ENCODE results near the gene WLS.

Gene WLS

DNA sequence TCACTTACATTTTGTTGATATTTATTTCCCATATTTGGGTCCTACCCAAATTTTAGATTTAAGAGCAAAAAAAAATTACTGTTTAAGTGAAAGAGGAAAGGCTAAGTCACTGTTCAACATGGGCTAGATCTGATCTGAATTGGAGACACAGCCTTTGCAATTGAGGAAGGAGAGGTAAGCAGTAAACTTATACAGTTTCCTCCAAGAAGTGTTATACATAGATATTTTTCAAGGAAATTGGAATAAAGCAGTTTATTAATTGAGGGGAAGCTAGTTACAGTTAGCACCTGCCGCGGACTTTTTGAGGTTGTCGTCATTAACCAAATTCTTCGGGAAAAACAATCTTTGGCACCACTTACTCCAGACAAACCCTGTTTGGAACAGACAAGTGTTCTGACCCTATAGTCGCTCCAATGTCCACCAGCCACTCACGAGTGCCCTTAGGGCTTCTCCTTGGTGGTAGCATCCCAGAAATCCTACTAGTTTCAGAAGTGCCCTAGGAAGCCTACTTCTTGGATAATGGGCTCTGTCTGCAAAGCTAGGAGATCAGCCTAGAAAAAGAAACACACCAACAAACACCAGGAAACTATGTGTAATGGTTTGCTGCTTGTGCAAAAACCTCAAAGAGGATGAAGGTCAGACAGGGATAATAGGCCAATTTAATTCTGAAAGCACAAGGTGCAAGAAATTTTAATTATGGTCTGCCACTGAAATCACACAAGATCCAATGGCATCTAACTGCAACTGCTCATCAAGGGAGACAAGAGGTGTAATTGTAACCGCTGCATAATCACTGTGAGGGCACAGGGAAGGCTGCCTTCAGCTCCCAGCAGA lies 2.5 kb downstream of the WLS start:
- H3K4me3 ChIP-seq (ENCODE audit: low read depth, low read length) = no peak overlapping the region

DNA sequence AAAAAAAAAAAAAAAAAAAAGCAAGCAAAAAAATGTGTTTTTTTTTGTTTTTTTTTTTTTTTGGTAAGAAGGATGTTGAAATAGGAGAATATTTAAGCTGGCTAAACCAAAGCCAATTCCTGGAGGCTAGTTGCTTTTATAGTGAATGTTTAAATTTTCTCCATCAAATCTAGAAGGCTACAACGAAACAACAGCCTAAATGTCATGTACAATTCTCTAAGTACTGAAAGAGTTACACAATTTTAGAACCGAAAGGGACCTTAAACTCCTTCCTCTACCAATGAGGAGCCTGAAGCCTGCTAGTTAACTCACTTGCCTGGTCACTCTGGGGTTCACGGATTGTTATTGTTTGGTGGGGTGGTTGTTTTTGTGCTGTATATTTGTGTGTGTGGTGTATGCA lies 3.5 kb downstream of the WLS start:
- no peak overlapping the region for H3K4me3 ChIP-seq (ENCODE audit: low read depth, low read length)

DNA sequence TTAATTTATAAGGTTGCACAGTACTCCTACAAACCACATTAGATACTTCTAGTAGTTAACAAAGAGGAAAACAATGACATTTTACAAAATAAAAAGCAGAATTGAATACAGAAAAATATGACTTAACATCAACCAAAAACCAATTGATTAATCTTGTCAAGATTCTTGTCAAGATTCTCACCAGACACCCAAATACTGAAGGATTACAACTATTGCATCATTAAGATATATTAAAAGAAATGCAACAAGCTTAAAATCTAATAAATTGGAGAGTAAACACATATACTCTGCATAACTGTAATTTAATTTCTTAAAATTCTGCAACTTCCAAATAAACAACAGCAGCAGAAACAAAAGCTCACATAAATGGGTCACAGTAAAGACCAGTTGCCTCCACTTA lies 4.7 kb downstream of the WLS start:
- no peak overlapping the region for H3K4me3 ChIP-seq (ENCODE audit: low read depth, low read length)

DNA sequence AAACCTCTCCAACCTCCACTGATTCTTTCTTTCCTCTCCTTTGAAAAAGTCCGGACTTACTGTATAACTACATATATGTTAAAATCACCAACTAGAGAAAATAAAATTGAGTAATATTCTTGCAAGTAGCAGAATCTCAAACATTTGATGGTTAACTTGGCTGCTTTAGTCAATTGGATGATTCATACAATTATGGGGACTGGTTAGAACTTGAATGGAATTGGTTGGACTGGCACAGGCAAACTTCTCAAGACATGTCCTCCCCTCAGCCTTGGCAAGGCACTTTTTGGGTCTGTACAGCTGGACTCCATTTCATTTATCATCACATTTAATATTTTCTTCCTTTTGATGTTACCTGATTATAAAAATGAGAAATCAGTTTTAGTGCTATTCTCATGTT lies 6.5 kb downstream of the WLS start:
- no peak overlapping the region for H3K4me3 ChIP-seq (ENCODE audit: low read depth, low read length)

DNA sequence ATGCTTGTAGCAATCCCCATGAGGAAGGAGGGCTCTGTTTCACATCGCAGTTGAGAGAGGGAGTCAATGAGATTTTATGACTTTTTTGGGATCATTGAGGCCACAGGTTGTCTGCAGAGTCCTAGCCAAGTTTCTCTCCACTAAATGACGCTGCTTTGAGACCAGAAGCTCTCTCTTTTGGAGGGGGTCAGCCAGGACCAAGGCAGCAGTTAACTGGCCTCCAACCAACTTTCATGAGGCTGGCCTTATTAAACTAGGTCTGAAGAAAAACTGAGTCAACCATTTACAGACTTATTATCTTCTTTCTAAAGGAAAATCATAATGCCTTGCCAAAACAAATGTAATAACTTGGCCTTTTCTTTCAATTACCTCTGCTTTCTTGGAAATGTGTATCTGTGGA lies 8.6 kb downstream of the WLS start:
- no peak overlapping the region for H3K4me3 ChIP-seq (ENCODE audit: low read depth, low read length)

DNA sequence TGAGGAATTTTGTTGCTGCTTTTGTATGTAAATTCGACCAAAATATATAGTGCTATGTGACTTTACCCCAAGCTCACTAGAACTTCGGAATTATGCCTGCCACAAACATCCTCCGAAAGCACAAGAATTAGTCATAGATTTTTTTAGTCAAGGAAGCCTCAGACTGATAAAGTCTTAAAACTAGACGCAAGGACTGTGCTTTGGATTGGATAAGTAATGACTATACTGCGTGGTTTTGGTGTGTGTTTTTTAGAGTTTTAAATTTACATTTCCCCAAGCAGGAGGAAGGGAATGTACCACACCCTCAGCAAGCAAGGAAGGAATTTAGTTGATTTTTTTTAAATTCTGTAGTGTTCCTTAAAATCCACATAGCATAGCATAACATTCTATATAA lies 10.3 kb downstream of the WLS start:
- H3K4me3 ChIP-seq (ENCODE audit: low read depth, low read length) = no peak overlapping the region

DNA sequence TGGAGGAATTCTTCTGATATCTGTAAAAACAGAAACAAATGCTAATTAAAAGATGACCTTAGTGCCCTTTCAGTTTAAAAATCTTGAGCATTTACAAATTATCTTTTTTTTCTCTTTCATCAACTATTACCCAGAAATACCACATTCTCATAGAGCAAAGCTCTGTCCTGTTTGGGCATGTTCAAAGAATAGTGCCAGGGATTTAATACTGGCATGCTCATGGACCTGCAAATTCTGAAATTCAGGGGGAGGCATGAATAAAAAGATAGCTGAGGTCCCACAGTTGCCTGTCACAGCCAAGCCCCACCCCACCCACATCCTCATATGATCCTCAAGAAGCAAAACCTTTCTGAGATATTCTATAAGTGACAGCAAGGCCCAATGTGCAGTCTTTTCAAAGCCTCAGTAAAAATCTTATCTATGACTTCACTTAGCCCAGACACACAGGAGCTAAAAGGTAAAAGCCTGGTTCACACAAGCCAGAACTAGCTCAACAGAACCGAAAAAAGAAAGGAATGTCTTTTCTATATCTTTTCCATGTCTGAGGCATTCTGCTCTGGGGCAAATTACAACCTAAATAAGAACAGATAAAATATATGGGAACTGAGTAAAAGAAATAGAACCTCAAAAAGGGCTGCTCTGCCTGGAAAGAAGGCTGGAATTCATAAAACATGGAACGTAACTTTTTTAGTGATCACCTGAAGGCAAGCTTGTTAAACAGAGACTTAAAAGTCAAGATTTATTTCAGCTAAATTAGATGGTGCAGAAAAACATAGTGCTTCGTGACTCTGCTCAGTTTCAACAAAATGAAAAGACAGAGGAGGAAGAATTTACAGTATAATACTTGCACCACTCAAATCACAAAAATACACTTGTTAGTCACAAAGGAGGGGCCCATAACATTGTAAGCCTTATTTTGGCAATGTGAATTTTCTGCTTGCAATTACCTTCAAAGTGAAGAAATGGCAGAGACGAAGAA lies 11.0 kb downstream of the WLS start:
- H3K4me3 ChIP-seq (ENCODE audit: low read depth, low read length) = no peak overlapping the region

DNA sequence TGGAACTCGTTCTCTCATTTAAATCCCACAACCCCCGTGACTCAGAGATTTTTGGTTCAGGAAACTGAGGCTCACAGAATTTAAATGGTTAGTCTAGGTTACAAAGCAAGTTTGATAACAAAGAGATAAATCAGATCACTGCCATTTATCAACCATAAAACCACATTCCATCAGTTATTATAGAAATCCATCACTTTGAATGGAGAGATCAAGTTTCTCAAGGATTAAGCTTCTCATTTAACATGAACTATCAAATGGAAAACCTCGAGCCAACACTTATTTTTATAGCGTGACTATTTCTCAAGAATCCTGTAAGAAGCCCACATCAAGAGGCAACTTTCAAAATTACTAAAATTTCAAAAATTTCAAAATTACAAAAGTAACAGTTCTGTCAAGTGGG lies 11.9 kb downstream of the WLS start:
- H3K4me3 ChIP-seq (ENCODE audit: low read depth, low read length) = no peak overlapping the region

DNA sequence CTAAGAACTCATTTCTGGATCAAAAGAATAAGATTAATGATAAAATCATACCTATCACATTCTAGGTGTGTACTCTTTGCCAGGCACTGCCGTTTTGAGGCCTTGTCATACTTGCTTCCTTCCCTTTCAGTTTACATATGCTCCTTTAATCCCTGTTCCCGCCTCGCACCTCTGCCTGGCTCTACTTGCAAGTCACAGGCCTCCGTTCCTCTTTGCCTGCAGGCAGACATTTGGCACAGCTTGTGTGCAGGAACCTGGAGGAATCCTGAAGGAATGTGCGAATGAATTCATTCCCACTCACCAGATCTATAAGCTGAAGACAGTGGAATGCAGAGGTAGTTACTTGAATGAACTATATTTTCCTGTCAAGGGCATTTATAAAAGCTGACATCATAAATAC lies 13.8 kb downstream of the WLS start:
- no peak overlapping the region for H3K4me3 ChIP-seq (ENCODE audit: low read depth, low read length)

DNA sequence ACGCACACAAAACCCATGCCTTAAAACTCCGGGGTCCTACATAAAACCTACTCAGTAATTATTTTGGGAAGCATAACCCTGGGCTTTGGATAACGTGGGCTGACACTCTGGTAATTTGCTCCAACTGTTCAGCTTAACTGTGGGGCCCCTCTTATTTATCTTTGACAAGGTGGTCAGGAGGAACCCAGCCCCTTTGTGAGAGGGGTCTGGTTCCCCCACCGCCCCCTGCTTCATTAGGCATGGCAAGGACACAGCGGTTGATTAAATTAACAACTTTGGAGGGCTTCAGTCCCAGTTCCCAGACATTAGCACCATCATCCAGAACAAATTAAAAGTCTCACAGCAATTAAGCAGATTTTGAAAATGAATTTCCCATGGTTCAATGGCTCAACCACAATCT lies 14.7 kb downstream of the WLS start:
- no peak overlapping the region for H3K4me3 ChIP-seq (ENCODE audit: low read depth, low read length)

DNA sequence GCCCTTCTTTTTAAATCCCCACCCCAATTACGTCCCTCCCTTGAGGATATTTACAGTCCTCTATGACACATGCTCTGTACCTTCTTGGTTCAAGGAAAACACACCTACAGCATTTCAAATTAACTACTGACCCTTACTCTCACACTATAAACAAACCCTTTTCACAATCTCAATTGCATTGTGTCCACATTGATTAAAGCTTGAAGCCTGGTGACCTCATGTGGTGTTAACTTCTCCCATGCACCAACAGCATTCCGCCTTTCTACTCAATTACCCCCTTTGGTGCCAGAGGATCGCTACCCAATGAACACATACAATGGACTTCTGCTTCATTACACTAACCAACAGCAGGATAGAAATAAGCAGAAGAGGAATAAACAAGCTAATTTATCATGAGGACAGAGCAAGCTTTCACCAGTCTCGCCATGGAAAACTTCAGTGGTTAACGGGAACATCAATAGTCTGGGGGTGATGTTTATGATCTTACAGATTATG lies 15.2 kb downstream of the WLS start:
- H3K4me3 ChIP-seq (ENCODE audit: low read depth, low read length) = no peak overlapping the region

DNA sequence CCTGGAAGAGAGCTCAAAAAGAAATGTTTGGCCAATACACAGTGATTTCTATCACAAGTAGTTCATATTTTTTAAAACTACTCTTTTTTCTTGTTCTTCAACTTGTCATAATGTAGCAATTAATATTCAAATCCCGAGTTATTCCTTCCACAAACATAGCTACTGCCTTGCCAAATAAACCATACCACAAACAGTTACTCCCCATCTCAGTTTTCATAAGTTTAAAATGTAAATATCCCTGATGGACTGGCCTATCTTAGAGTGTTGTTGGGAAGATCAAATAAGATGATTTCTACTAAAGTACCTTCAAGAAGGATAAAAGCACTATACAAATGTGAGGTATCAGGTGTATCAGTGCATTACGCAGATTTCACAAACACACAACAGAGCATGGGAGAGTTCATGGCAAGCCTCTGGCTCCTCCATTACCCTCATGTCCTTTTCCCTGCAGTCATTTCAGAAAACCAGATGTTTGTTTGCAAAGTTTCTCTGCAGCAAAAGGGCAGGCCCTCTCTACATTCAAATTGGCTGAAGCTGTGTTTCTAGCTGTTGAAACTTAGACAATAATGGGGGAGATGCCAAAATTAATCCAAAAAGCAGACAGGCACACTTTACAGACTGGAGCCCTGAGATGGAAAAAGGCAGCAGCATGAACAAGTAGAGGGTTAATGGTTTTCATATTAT lies 16.1 kb downstream of the WLS start:
- no peak overlapping the region for H3K4me3 ChIP-seq (ENCODE audit: low read depth, low read length)

DNA sequence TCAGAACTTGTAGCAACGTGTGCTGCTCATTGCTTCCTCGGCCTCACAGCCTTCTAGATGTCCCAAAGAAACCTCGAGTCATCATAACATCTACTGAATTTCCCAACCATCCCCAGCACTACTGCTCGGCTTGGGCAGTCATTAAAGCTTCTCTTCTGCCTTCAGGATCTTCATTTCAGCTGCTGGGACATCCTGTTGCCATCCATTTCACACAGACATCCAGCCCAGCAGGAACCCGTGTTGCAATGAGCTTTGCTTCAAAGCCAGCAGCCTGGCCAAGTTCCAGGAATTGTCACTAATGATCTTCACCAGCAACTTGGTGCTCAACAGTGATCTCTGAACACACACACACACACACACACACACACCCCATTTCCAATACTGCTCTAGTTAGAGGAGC lies 18.5 kb downstream of the WLS start:
- no peak overlapping the region for H3K4me3 ChIP-seq (ENCODE audit: low read depth, low read length)

DNA sequence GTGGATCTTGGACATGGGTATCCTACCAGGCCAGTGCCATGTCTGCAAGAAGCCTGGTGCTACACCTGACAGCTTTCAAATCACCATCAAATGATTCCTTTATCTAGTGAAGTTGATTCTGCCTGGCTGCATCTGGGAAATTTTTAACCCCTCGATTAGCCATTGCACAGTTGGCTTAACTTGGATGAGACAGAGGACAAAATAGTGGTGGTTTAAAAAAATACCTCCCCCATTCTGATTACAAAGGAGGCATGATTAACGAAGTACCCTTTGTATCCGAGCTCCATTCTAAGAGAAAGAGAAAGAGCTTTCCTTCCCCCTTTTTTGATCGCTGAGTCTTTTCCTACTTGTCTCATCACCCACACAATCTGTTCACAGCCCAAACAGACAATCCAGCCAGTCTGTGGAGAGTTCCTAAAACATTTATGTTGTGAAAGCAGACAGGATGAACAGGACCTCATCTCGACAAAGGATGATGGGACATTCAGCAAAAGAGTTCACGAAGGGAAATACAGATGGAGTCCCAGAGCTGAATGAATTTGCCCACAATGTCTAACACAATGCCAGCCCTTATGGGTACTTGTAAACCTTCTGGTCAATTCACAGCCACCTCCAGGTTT lies 20.5 kb downstream of the WLS start:
- H3K4me3 ChIP-seq (ENCODE audit: low read depth, low read length) = no peak overlapping the region

DNA sequence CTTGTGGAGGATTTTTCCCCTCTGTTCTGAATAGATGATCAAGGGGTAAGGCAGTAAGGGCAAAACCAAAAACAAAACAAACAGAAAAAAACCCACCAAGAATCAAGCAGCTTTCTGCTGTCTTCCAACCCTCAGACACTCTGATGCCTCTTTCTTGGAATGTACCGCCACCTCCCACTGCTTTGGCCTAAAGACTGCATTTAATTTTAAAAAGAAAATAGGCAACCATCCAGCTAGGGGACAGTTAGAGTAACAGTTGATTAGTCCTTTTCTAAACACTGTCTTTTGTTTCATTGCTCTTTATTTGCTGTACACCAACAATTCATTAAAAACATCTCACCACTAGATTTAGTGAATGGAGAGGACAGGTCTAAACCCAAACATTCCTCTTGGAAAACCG lies 21.5 kb downstream of the WLS start:
- no peak overlapping the region for H3K4me3 ChIP-seq (ENCODE audit: low read depth, low read length)

DNA sequence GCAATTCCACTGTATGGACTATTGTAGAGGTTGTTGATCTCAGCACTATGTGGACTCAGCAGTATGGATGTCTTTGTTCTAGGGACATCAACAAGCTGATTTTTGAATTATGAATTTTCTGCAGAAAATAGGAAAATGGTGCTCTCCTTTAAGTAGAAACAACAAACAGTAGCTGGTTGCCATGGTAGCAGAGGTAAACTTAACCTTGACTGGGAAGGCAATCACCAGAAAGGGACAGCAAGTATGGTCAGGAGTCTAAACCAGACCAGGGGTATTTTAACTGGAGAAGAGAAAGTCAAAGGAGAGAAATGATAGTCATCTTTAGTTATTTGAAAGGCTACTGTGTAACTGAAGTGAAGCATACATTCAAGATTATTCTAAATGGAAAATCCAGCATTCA lies 22.3 kb downstream of the WLS start:
- no peak overlapping the region for H3K4me3 ChIP-seq (ENCODE audit: low read depth, low read length)

DNA sequence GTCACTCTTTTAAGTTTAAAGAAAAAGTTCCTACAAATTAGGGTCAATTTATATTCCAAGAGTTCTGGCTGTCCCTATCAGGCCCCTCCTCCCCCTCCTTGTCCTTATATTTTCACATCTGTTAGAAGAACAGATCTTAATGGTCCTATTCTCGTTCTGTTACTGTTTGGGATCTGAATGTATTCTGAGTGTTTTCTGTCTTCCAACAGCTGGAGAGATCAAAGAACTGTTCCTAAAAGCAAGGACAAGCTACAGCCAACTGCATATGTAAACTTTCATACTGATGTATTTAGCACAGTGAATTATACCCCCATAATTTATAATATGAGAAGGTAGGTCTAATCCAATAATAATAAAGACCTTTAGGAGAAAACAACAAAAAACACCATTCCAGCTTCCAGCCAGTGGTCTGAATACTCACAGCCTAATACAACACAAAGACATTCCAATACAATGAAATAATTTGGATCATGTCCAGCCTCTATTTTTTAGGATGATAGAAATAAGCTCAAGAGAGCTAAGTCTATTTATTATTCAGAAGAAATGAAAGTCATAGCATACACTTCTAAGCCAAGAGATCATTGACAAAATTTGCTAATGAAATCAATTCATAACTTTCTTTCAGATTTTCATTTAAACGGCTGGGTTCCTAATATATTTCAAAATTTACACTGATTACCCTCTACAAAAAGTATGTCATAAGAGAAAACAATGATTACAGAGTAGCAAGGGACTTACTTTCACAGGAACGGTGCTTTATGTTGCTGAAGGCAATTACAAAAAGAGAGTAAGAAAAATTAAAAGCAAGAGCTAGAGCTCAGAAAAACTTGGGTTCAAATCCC lies 25.3 kb downstream of the WLS start:
- no peak overlapping the region for H3K4me3 ChIP-seq (ENCODE audit: low read depth, low read length)

DNA sequence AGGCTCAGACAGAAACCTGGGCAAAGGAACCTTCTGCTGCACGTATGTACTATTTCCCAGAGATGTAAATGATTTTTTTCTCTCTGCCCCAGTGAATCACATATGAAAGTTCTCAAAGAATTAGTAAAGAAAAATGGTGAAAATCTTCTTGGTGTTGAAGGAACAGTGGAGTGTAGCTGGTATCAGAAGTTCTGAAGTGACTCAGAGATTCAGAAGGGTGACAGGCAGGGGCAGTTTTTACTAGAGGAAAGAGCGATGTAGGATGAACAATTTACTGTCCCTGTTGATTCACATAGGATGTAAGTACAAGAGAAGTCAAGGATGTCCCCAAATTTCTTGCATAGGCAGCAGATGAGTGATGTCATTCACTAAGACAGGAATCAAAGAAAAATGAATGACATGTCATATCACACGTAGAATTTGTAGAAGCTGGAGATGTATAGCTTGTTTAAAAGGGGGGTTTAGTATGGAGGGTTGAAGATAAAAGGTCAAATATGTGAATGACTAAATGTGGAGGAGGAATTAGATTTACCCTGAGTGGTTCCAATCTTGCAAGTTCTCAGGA lies 26.4 kb downstream of the WLS start:
- no peak overlapping the region for H3K4me3 ChIP-seq (ENCODE audit: low read depth, low read length)

DNA sequence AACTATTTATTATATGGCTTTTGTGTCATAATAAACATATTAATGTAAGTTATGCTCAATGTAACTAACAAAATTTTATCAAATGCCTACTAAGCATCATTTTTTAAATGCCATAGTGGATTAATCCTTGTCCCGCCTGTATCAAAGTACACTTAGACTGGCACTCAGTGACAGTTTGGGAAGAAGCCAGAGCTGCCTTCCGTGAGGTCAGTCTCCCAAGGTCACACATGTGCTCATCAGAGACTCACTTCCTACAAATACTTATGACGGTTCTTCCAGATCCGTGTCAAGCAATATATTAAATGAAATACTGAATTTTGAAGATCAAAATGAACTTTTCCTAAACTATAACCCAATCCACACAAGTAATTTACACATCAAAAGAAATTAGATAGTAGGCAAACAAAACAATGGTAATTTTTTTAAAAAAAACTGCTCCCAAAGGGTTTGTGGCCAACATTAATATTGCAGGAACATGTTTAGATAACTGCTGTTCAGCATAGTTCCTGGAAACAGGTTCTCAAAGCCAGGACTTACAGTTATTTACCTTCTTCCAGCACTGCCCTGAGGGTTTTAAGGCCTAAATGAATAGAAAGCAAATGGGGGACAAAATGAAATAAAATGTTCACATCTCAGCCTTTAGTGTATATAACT lies 27.2 kb downstream of the WLS start:
- H3K4me3 ChIP-seq (ENCODE audit: low read depth, low read length) = no peak overlapping the region
